Lung microvascular endothelial cell (primary cell): ENCODE data around the gene GCC1. TPM values are rescaled to one million over a fixed set of nuclear protein-coding genes. Genes with fewer than 3 reads are reported as not detected.

Experiments
- DNase-seq, 2 donors: peaks; one replicate each; pipeline versions ENCODE4 v3.0.0 to v3.0.0-alpha.2; 2010; ENCODE audit warnings: low read depth in 2 of 2
- total RNA-seq: library from RNA; depleted of rRNA; stranded (reverse); fragments of >200 nt; gene quantifications from 2 replicates; pipeline ENCODE4 v1.2.1, GENCODE V29; 2014

Gene GCC1
- total RNA-seq: 13.5 and 22.8 TPM in 2 replicates

- DNase-seq: peak; percentile 92 to 94
Observed at GRCh38 chr7:127585044-127585953, at the start of gene GCC1. GCC1 (minus strand) TSS chr7:127585596; CDS start chr7:127585182, 414 bp downstream.

- no peak for DNase-seq
Observed at GRCh38 chr7:127632276-127632910, 47.0 kb upstream of the GCC1 start.

GRCh38 chr7:127629268-127629854, 44.0 kb upstream of the GCC1 start:
- DNase-seq: peak; percentile 7 to 35

GRCh38 chr7:127628445-127628844, 43.0 kb upstream of the GCC1 start:
- DNase-seq: no peak

- DNase-seq: no peak
Observed at GRCh38 chr7:127625331-127625730, 39.9 kb upstream of the GCC1 start.

DNA sequence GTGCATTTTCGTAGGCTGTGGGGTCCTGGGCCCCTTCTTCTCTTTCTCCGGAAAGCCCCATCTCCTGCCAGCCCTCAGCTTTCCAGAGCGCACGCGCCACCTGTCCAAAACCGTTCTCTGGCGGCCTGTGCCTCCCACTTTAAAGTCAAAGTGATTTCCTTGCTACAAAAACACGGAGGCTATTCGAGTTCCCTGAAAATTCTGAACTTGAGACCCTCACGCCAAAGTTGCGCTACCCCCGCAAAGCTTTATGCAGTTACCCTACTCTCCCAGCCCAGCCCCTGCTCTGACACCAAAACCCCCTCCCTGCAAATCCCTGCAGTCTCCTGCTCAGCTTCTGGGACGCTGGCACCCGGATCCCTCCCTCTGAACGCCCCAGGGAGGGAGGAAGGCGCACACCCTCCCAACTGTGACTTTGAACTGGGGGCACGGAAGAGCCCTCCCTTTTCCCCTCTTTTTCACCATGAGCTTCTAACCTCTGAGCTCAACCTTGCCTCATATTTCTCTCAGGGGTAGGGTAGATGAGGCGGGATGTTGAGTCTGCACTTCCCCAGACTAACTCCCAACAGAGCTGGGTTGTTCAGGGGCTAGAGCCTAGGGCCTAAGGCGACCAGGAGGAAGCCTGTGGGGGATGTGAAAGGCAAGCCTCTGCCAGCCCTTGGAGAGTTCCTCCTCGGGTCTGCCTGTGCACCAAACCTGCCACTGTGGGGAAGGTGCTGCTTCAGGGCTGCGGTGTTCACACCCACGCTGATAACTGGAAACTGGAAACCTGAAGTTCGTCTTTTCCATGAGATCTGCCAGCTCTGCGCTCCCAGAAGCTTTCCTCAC, 35.2 kb upstream of the GCC1 start:
- DNase-seq: no peak

GRCh38 chr7:127619681-127620405, 34.4 kb upstream of the GCC1 start:
- DNase-seq: peak in 1 of 2 donors; percentile 7

GRCh38 chr7:127618775-127619174, 33.4 kb upstream of the GCC1 start:
- no peak for DNase-seq

- DNase-seq: no peak
Observed at GRCh38 chr7:127618042-127618441, 32.6 kb upstream of the GCC1 start, which contains the start of gene PAX4. PAX4 (minus strand) TSS chr7:127618142; CDS start chr7:127615928, 2,214 bp downstream.

DNA sequence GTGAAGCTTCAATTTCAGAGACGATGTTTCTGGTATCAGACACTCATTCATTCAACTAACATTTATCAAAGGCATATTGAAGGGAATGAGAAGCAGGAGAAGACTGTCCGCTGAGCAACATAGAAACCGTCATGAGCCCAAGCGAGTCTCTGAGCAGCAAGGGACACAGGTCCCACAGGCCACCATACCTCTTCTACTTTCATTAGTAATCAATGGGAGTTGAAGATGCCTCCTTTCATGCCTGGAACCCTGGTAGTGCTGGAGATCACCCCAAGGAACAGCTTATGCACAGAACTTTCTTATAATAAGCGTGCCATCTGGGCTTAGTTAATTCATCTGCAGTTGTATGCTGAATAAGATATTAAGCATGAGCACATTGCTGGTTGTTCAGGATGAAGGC, 31.3 kb upstream of the GCC1 start:
- no peak for DNase-seq

DNA sequence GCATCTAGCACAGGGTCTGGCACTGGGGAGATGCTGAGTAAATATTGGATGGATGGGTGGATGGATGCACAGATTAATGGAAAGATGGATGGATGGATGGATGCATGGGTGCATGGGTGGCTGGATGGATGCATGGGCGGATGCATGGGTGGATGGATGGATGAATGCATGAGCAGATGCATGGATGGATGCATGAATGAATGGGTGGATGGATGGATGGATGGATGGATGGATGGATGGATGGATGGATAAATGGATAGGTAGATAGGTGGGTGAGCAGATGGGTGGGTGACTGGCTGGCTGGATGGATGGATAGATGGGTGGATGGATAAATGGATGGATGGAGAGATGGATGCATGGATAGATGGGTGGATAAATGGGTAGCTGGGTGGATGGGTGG, 26.9 kb upstream of the GCC1 start:
- DNase-seq: no peak

DNA sequence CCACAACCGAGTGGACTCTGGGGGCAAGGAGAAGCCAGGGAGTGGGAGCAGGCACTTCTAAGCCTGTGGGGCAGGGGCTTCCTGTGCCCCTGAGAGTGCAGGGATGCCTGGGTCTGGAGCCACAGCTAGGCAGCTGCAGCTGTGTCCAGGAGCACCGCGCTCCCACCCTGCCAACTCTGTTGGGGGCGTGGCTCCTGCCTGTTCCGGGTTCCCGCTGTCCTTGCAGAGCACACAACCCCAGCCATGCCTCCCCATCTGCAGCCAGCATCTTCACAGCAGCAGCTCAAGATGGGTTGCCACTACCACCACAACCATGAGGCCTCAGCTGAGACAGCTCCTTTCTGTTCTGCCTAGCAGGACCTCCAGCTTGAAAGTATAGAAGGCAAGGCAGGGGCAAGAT, 23.9 kb upstream of the GCC1 start:
- no peak for DNase-seq

DNA sequence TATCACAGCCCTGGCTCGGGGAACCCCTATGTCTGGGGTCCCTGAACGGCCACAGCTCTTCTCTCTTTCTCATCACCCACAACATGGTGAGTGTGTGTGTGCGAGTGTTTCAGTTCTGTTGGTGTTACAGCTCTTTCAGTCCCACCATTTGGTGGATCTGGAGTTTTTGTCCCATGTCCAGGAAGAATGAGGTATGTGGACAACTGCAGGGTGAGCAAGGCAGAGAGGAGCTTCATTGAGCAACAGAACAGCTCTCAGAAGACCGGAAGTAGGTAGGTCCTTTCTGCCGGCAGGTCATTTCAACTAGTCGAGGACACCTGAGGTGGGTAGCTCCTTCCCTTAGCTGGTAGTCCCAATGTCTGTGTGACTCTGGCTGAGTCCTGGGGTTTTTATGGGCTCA, 23.1 kb upstream of the GCC1 start:
- no peak for DNase-seq

- DNase-seq: no peak
Observed at GRCh38 chr7:127600885-127601284, 15.5 kb upstream of the GCC1 start.

DNA sequence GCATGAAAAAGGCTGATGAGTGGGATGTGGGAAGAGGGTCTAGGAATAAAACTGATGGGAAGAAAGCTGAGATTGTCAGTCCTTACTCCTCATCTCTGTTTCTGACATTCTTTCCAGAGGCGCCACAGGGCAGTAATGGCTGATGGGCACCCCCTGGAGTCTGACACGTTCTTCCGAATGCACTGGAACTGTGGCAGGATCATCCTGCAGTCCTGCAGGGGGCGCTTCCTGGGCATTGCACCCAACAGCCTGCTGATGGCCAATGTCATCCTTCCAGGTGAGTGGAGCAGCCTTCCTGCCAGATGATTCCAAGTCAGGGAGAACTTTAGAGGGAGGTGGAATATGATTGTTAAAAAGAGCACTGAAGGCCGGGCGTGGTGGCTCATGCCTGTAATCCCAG, 12.9 kb upstream of the GCC1 start:
- peak in 1 of 2 donors; percentile 17 for DNase-seq

GRCh38 chr7:127595737-127596136, 10.3 kb upstream of the GCC1 start:
- DNase-seq: no peak

DNA sequence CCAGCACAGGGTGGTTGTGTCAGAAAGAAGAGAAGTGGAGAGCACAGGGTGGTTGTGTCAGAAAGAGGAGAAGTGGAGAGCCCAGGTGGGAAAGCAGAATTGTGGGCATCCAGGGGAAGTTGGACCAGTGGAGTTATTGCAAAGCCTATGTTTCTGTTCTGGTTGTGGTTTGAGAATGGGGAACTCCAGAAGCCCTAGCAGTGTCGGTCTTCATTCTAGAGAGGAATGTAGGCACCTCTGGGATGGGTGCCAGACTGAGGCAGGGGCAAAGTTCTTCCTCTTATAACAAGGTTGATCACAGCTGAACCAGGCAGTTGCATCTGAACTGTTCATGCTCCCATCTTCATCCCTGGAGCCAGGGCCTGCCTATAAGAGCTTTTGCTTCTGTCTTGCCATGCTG, 9.1 kb upstream of the GCC1 start:
- no peak for DNase-seq

GRCh38 chr7:127592550-127592949, 7.2 kb upstream of the GCC1 start:
- DNase-seq: no peak

DNA sequence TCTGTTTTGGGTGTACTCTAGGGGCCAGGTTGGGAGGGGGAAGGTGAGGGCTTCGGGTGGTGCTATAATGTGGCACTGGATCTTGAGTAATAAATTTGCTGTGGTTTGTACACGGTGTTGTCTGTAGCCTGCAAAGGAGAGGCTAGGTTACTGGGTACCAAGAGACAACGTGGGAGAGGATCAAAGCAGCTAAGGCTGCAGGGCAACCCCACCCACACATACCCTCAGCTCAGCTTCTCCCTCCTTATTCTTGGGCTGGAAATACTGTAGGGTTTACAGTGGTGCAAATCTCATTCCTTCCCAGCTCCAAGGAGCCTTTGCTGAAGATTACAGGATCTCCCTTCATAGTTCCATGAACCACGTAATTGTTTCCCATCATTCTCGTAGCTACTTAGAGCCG, 6.2 kb upstream of the GCC1 start:
- no peak for DNase-seq

GRCh38 chr7:127591189-127591588, 5.8 kb upstream of the GCC1 start:
- no peak for DNase-seq

GRCh38 chr7:127589896-127590295, 4.5 kb upstream of the GCC1 start:
- DNase-seq: no peak
